SK-N-MC (cell line): ENCODE measurements around the gene CYP2R1.

Source experiments
- EZH2 ChIP-seq: fragments of 200-600 bp; sonication (generic); IDR thresholded peaks from one replicate; pipeline ENCODE4 v1.6.1; 2017; ENCODE audit warnings: antibody characterized with exemption
- FOXP2 ChIP-seq: optimal IDR thresholded peaks from 2 replicates; pipeline ENCODE3; 2011; ENCODE audit warnings: mild to moderate bottlenecking, moderate library complexity; ENCODE audit not compliant: insufficient read depth; ENCODE audit errors: extremely low read length, control extremely low read depth
- POLR2AphosphoS5 ChIP-seq: IDR thresholded peaks from 2 replicates; pipeline ENCODE4 v1.6.1; 2012; ENCODE audit warnings: mild to moderate bottlenecking, low read depth, low read length, borderline replicate concordance

DNA sequence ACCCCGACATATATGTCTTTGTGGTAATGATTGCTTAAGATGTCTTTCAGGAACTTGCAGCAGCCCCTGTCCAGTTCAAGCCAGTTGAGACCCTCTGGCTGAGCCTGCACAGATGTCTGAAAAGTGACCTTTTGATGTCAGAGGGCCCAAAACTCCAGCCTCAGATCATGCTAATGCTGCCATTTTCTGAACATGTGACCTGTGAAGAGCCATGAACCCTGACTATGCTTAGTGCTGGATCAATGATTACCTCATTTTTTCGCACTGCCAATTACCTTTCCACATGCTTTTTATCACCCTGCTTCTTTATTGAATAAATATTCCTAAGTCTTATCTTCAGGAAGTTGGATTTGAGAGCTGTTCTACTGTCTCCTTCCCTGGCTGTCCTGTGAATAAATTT lies 6.9 kb upstream of the CYP2R1 start:
- TF ChIP-seq EZH2 (no peak), POLR2AphosphoS5 (no peak), FOXP2 (no peak)
